Measurements from ENCODE around the gene PCNA.
"Not testable (repeated sequence)": the region's sequence is repeated elsewhere in the genome, so short reads cannot be mapped to it uniquely, and the experiment has no call there.

DNA sequence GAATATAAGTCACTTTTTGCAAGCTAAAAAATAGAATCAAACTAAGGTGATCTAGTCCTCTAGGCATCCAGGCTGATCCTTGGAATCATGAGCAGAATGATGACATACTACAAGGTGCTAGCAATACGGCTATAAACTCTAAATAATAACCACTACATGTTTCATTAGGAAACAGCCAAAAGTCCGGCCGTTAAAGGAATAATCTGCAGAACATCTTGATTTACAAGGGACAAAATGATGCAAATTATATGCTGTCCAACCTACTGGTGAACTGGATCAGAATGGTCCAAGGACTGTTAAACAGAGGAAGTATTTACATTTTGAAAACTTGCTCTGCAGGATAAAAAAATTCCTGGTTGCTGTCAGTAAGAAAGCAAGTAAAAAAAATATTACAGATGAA lies 19.8 kb downstream of the PCNA start:
- TF ChIP-seq, protein P1, sequence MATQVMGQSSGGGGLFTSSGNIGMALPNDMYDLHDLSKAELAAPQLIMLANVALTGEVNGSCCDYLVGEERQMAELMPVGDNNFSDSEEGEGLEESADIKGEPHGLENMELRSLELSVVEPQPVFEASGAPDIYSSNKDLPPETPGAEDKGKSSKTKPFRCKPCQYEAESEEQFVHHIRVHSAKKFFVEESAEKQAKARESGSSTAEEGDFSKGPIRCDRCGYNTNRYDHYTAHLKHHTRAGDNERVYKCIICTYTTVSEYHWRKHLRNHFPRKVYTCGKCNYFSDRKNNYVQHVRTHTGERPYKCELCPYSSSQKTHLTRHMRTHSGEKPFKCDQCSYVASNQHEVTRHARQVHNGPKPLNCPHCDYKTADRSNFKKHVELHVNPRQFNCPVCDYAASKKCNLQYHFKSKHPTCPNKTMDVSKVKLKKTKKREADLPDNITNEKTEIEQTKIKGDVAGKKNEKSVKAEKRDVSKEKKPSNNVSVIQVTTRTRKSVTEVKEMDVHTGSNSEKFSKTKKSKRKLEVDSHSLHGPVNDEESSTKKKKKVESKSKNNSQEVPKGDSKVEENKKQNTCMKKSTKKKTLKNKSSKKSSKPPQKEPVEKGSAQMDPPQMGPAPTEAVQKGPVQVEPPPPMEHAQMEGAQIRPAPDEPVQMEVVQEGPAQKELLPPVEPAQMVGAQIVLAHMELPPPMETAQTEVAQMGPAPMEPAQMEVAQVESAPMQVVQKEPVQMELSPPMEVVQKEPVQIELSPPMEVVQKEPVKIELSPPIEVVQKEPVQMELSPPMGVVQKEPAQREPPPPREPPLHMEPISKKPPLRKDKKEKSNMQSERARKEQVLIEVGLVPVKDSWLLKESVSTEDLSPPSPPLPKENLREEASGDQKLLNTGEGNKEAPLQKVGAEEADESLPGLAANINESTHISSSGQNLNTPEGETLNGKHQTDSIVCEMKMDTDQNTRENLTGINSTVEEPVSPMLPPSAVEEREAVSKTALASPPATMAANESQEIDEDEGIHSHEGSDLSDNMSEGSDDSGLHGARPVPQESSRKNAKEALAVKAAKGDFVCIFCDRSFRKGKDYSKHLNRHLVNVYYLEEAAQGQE (IDR thresholded peaks at IDR 0.05; ENCODE audit: unreplicated experiment), result not testable (repeated sequence)
- TF ChIP-seq, protein P2, sequence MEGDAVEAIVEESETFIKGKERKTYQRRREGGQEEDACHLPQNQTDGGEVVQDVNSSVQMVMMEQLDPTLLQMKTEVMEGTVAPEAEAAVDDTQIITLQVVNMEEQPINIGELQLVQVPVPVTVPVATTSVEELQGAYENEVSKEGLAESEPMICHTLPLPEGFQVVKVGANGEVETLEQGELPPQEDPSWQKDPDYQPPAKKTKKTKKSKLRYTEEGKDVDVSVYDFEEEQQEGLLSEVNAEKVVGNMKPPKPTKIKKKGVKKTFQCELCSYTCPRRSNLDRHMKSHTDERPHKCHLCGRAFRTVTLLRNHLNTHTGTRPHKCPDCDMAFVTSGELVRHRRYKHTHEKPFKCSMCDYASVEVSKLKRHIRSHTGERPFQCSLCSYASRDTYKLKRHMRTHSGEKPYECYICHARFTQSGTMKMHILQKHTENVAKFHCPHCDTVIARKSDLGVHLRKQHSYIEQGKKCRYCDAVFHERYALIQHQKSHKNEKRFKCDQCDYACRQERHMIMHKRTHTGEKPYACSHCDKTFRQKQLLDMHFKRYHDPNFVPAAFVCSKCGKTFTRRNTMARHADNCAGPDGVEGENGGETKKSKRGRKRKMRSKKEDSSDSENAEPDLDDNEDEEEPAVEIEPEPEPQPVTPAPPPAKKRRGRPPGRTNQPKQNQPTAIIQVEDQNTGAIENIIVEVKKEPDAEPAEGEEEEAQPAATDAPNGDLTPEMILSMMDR (conservative IDR thresholded peaks at IDR 0.05; ENCODE audit: low read depth in 2 of 2), result not testable (repeated sequence)
- TF ChIP-seq EZH2 (IDR thresholded peaks at IDR 0.05; ENCODE audit: low read depth, unreplicated experiment); ZNF331 (CRISPR knock-in tag; IDR thresholded peaks at IDR 0.05; ENCODE audit: low read depth); POLR2AphosphoS5 (IDR thresholded peaks at IDR 0.05; ENCODE audit: low read depth); CREB1 (CRISPR knock-in tag; IDR thresholded peaks at IDR 0.05; ENCODE audit: low read depth); ZNF114 (CRISPR knock-in tag; IDR thresholded peaks at IDR 0.05); STAT1 (IDR thresholded peaks at IDR 0.05; ENCODE audit: unreplicated experiment): not testable (repeated sequence)
- TF ChIP-seq, protein P3, sequence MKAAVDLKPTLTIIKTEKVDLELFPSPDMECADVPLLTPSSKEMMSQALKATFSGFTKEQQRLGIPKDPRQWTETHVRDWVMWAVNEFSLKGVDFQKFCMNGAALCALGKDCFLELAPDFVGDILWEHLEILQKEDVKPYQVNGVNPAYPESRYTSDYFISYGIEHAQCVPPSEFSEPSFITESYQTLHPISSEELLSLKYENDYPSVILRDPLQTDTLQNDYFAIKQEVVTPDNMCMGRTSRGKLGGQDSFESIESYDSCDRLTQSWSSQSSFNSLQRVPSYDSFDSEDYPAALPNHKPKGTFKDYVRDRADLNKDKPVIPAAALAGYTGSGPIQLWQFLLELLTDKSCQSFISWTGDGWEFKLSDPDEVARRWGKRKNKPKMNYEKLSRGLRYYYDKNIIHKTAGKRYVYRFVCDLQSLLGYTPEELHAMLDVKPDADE (IDR thresholded peaks at IDR 0.05), result not testable (repeated sequence)
